ENCODE data around the gene LHX6.

The LHX6 gene

DNA sequence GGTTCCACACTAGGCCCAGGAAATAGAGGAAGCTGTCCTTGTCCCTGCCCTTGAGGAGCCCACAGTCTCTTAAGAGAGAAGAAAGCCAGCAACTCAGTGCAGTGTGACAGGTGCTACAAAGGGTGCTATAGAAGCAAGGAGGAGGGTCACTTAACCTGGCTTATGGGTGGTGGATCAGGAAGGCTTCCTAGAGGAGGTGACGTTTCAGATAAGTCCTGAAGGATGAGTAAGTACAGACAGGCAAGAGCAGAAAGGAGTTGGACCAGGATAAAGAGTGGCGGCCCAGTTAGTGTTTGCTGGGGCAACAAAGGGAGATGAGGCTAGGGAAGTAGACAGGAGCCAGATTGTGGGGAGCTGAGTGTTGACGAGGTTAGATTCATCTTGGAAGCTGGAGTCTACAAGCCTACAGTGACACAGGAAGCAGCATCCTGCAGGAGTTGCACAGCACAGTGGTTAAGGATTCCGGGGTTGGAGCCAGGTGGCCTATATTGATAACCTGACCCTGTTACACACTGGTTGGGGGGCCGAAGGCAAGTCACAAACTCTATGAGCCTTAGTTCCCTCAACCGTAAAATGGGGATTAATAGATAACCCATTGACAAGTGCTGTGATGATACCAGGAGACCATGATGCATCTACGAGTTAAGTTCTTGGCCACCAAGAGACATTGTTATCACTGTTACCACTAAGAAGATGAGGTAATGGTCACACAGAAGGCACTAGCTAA lies 5.4 kb upstream of the LHX6 start:
- DNase-seq: no peak

DNA sequence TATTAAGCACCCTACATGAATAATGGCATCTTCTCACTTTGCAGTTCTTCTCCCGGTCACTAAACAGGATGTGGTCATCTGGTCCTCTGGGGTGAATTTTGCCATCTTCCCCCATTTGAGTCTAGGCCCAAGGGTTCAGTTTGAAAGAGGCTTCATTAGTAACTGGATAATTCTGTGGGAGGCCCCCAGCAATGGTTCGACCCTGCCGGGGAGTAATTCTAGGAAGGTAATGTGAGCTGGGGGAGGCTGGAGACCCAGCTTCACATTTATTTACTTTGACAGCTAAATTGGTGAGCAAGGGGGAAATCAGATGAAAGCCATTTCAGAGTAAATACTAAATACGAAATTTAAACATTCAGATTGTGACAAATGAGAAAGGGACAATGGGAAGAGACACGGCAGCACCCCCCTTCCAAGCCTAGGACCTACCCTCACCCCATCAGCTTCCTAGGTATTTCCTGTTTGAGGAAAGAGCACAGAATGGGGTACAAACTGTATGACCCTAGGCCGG lies 4.1 kb upstream of the LHX6 start:
- DNase-seq: no peak

DNA sequence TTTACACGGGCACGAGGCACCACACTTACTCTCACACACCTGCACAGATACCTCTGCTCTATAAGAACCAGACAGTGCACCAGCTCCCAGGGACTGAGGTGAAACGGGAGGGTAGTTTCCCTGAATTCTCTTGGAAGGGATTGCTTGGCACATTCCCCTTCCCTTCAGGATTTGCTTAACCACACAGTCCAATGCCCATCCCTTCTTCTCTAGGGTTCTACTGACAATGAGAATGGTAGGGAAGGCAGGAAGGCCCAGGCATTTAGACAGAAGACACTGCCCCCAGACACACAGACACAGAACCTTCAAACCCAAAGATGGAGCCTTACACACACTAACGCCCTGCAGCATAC lies 704 bp upstream of the LHX6 start:
- no peak for DNase-seq

GRCh38 chr9:122228191-122228567 lies 578 bp downstream of the LHX6 start:
- DNase-seq: no peak

GRCh38 chr9:122227575-122227900 lies 1.2 kb downstream of the LHX6 start:
- DNase-seq: no peak

DNA sequence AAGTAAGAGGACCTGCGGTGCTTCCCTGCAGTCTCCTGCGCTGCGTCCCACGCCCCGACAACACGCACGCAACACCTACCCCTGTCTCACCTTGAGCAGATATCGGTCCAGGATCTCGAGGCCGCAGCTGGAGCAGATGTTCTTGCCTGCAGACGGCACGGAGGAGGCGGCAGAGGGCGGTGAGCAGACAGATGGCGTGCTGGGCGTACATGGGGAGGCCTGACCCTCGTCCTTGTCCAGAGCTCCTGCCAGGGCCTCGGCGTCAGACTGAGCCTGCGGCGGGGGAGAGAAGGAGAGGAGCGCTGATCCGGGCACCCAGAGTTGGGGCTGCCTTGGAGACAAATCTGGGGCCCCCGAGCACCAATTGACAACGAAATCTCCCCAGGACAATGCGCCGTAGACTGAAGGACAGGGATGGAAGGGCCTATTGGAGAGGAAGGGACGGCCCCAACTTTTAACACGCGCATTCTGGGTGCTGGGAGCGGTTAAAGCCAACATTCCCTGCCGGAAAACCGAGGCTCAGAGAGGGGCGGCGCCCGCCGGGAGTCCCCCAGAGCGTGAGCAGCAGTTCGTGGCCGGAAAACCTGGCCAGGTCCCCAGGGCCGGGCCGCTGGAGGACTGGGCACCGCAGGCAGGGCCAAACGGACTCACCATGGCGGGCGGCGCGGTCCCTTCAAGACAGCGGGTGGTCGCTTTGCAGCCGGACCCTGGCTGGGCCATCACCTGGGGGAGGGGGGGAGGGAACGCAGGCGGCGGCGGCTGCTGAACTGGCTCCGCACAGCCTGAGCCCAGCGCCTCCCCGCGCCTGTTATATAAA lies 1.8 kb downstream of the LHX6 start:
- no peak for DNase-seq

DNA sequence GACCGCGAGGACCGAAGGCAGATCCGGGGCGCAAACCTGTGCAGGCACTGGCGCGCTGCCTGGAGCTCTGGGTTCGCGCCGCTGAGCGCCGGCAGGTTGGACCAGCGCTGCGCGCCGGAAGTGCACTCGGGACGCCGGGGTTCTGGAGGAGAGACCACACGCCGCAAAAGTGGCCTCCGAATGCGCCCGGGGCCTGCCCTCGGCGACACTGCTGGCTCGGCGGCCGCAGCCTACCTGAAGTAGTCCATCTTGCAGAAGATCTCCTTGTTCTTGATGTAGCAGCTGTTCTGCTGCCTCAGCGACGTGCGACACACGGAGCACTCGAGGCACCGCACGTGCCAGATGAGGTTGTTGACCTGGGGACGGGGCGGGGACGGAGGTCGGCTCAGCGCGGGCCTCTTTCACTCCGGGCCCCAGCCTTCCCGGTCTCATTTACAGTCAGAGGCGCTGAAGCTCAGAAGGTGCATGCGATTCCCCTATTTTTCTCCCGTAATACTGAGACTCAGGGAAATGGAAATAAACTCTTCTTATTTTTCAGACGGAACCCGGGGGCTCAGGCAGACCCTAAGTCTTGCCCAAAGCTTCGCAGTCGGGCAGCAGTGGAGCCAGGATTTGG lies 2.5 kb downstream of the LHX6 start:
- no peak for DNase-seq

DNA sequence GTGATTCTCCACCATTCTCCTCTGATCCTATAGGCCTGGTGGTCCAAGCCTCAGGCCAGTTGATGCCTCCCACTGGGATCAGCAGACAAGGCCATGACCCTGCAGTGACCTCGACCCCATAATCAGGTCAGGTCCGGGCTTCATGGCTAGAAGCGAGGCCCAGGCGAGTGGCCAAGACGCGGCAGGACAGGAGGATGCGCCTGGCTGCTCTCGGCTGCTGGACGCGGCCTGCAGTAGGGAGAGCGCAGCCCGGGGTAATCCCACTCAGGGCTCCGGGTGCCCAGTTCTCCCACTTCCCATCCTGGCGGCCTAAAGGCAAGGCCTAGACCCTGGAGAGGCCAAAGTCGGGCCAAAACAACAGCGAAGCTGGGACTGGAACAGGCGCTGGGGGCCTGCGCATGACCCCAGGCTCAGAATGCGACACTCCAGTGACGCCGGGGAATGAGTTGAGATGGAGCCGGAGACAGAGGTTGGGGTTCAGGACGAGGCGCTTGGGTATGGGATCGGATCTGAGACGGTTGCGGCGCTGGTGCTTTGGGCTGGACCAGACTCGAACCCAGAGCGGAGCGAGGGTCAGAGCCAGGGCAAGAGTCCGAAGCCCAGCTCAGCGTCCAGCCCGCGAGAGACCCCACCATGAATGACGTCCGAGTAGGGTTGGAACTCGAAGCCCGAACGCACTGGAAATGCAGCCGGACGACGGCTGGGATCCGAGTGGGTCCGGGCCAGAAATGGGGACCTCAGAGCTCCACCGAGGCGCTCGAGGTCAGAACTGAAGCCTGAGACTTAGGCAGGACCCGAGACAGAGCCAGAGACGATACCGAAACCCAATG lies 3.2 kb downstream of the LHX6 start:
- no peak for DNase-seq

DNA sequence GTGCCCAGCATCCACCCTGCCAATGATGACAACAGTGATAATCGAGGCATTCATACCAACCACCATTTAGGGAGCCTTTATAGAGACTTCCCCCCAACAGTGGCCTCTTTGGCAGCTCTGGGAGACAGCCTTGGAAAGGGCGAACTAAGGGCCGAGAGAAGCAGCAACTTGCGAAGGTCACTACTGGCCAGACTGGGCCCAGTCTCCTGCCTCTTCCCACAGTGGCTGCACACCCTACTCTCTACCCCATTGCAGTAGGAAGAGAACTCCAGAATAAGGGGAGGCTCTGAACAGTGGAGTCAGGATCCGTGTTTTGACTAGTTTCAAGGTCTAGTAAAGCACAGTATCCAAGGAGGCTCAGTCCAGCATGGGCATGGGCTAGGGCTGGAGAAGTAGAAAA lies 5.3 kb downstream of the LHX6 start:
- no peak for DNase-seq

DNA sequence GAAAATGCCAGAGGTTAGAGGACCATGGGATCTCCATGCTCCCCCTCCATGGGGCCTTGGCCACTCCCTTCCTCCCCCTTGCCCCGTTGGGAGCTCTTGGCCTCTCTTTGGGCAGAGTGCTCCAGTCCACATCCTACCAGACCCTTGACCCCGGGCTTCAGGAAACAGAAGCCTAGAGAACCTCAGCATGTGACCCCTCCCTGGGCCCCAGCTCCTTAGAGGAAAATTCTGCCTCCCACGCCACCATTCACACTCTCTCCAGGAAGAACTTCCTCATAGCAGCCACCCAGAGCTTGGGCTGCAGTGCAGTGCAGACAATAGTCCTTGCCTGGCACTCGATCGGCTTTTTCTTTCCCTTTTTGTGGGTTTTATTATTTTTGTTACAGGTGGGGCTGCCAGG lies 6.0 kb downstream of the LHX6 start:
- no peak for DNase-seq

GRCh38 chr9:122221183-122221811 lies 7.5 kb downstream of the LHX6 start:
- no peak for DNase-seq

GRCh38 chr9:122220673-122221182 lies 8.0 kb downstream of the LHX6 start:
- no peak for DNase-seq

- DNase-seq: no peak
Measured at GRCh38 chr9:122219856-122220672, 8.7 kb downstream of the LHX6 start.

DNA sequence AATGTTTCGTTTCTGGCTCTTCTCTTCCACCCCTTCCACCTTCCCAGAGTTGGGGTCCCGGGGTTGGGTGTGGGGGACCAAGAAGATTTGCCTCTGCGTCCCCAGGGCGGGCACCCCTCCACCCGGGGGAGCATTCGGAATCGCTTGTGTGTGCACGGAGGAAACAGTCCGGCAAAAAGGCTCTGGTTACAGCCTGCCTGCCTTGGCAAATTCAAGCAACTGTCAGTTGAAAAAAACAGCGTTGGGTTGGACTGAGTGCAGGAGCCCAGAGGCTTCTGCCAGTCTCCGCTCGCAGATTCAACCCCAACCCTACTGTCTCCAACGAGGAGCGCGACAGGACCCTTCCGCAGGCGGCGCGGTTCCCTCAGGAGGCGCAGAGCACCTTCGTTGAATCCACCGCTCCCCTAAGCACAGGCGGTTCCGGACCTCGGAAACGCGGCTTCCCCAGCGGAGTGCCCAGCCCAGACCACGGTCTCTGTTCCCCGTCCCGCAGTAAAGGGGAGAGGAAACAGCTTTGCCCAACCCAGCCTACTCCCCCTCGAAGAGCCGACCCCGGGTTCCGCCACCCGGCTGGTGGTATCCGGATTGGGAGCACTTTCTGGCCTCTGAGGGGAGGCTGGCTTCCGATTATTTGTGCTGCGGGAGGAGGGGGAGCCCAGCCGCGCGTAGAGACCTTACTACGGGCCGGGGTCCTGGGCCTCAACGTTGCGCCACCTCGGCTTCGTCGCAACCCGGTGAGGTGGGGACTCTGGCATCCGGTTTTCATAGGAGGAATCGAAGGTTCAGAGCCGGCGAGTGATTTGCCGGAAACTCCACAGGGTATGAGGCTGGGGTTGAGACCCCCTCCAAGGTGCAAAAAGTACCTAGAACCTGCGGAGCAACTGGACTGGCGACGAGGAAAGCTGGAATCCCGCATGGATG lies 9.6 kb downstream of the LHX6 start:
- peak; percentile 3 for DNase-seq

DNA sequence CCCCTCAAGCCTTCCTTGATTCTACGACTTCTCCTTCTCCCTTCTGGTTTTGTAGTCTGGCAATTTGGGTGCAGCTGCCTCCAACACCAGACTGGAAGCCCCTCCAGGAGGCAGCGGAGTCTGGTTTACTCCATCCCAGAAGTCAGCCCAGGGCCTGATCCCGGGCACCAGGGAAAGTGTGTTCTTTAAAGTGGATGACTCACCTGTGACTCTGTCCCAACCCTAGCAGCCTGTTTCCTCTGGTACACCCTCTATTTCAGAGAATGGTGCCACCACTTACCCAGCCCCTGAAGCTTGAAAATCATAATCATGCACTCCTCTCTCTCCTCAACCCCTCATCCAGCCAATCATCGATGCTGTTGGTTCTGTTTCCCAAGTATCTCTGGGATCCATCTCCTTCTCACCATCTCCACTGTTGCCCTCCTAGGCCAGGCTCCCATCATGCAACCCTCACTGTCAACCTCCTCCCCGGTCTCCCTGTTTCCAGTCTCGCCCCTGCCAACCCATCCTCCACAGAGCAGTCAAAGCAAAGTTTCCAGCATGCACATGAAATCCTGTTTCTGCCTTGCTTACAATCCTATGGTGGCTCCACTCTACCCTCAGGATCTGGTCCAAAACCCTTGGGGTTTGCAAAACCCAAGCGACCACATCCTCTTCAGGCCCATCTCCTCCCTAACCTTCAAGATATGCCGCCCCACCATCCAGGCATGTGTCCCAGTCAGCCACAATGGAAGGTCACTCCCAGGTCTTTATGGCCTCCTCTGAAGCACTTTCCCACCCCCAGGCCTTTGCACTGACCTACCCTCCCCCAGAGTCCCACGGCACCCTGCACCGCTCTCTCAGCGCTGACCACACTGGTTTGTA lies 10.5 kb downstream of the LHX6 start:
- DNase-seq: peak; percentile 31

- DNase-seq: no peak
Measured at GRCh38 chr9:122217640-122218039, 11.1 kb downstream of the LHX6 start.

- DNase-seq: no peak
Measured at GRCh38 chr9:122216798-122217418, 11.8 kb downstream of the LHX6 start.

DNA sequence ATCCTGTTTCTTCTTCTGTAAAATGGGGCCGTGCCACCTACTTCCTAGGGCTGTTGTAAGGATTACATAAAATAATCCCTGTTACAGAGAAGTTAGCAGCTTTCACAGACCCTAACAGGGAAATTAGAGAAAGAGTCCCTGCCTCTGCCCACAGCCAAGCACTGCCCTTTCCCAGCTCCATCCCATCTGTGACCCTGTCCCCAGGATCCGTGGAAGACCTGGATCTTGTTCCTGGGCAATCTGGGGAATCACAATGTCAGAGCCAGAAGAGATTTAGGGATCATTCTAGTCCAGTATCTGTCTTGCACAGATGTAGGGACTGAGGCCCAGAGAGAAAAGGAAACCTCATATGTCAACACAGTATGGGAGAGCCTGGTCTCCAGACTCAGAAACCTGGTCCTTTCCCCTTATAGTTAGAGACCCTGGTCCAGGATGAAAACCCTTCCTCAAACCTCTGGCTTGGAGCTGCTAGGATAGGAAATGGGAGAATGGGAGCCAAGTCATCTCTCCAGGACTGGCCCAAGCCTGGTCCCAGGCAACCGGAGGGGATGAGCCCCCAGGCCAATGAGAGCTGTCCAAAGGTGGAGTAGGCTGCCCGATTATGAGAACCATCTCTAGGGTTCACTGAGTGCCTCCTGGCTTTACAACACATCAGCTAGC lies 12.5 kb downstream of the LHX6 start:
- no peak for DNase-seq
